Measurements from ENCODE around the gene AMPD2.

Gene AMPD2

GRCh38 chr1:109616391-109616790, 3.2 kb upstream of the AMPD2 start:
- no peak for DNase-seq (ENCODE audit: low read depth in 2 of 2, low spot score in 1 of 2)

- DNase-seq (ENCODE audit: low read depth in 2 of 2, low spot score in 1 of 2): no peak
Measured at GRCh38 chr1:109617291-109617801, 2.3 kb upstream of the AMPD2 start.

GRCh38 chr1:109618661-109619575, 719 bp upstream of the AMPD2 start:
- DNase-seq (ENCODE audit: low read depth in 2 of 2, low spot score in 1 of 2): no peak

GRCh38 chr1:109620401-109620791, 759 bp downstream of the AMPD2 start:
- DNase-seq (ENCODE audit: low read depth in 2 of 2, low spot score in 1 of 2): no peak

GRCh38 chr1:109620841-109621286, 1.2 kb downstream of the AMPD2 start:
- DNase-seq (ENCODE audit: low read depth in 2 of 2, low spot score in 1 of 2): peak; percentile 89 to 95

- no peak for DNase-seq (ENCODE audit: low read depth in 2 of 2, low spot score in 1 of 2)
Measured at GRCh38 chr1:109621379-109622136, 1.9 kb downstream of the AMPD2 start.

- no peak for DNase-seq (ENCODE audit: low read depth in 2 of 2, low spot score in 1 of 2)
Measured at GRCh38 chr1:109622137-109622892, 2.7 kb downstream of the AMPD2 start.

- DNase-seq (ENCODE audit: low read depth in 2 of 2, low spot score in 1 of 2): no peak
Measured at GRCh38 chr1:109622895-109623294, 3.3 kb downstream of the AMPD2 start.

GRCh38 chr1:109623601-109624161, 4.0 kb downstream of the AMPD2 start:
- DNase-seq (ENCODE audit: low read depth in 2 of 2, low spot score in 1 of 2): no peak

- DNase-seq (ENCODE audit: low read depth in 2 of 2, low spot score in 1 of 2): no peak
Measured at GRCh38 chr1:109624201-109625010, 4.8 kb downstream of the AMPD2 start.

- no peak for DNase-seq (ENCODE audit: low read depth in 2 of 2, low spot score in 1 of 2)
Measured at GRCh38 chr1:109625176-109625575, 5.5 kb downstream of the AMPD2 start.

GRCh38 chr1:109625601-109626560, 6.2 kb downstream of the AMPD2 start:
- no peak for DNase-seq (ENCODE audit: low read depth in 2 of 2, low spot score in 1 of 2)

GRCh38 chr1:109626682-109627408, 7.2 kb downstream of the AMPD2 start:
- no peak for DNase-seq (ENCODE audit: low read depth in 2 of 2, low spot score in 1 of 2)

GRCh38 chr1:109627692-109628399, 8.2 kb downstream of the AMPD2 start:
- DNase-seq (ENCODE audit: low read depth in 2 of 2, low spot score in 1 of 2): no peak

GRCh38 chr1:109628540-109629321, 9.1 kb downstream of the AMPD2 start:
- no peak for DNase-seq (ENCODE audit: low read depth in 2 of 2, low spot score in 1 of 2)

GRCh38 chr1:109629372-109630030, 9.9 kb downstream of the AMPD2 start:
- no peak for DNase-seq (ENCODE audit: low read depth in 2 of 2, low spot score in 1 of 2)
